DMS53 treated with DMSO at 0.1 percent for 48 hours (cell line): ENCODE data around the gene ACCSL.

Experiments used
- DNase-seq: peaks from one replicate; lab custom pipeline; 2025; ENCODE audit not compliant: unreplicated experiment; lab: John Stamatoyannopoulos, UW

Gene ACCSL

DNA sequence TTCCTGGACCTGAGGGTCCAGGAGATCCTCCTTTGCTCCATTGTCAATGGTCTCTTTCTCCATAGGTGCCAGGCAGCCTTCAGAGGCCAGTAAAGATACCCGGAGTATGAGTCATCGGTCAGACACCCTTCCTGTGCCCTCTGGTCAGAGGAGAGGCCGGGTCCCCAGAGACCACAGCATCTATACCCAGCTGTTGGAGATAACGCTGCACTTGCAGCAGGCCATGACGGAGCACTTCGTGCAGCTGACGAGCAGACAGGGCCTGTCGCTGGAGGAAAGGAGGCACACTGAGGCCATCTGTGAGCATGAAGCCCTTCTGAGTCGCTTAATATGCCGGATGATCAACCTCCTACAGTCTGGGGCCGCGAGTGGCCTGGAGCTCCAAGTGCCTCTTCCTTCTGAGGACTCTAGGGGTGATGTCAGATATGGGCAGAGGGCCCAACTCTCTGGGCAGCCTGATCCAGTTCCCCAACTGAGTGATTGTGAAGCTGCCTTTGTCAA is at the start of gene ACCSL:
Gene ACCSL, plus strand, starts transcription at position 51 of the 501 bp plus-strand sequence. Its CDS starts 56 bp downstream, at position 107.
- DNase-seq: no peak

DNA sequence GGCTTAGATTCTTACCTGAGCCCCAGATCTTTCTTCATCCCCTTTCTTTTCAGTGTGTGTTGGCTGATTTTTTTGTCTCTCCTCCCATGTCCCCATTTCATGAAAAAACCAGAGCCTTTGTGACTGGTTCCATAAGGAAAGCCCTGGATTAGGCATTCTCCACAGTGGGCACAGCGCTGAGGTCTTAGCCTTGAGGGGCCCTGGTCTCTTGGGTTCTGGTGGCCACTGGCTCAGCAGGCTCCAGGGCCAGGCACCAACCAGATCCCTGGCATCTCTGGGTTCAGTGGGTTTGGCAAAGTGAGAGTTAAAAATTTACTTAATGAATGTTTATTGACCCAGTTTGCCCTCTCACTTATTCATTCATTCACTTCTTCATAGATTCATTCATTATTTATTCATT is 49.5 kb upstream of the ACCSL start:
- DNase-seq: no peak

DNA sequence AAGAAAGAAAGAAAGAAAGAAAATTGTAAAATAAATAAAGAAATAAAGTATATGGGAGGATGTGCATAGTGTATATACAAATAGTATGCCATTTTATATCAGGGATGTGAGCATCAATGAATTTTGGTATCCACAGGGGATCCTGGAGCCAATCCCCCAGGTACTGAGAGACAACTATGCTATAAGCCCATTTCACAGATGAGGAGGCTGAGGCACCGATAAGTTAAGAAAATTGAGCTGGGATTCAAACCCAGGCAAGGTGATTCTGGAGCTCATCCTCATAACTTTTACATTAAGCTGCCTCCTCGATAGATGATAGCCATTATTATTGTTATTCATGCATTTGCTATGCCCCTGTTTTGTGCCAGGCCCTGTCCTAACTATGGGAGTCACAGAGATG is 47.0 kb upstream of the ACCSL start:
- no peak for DNase-seq

DNA sequence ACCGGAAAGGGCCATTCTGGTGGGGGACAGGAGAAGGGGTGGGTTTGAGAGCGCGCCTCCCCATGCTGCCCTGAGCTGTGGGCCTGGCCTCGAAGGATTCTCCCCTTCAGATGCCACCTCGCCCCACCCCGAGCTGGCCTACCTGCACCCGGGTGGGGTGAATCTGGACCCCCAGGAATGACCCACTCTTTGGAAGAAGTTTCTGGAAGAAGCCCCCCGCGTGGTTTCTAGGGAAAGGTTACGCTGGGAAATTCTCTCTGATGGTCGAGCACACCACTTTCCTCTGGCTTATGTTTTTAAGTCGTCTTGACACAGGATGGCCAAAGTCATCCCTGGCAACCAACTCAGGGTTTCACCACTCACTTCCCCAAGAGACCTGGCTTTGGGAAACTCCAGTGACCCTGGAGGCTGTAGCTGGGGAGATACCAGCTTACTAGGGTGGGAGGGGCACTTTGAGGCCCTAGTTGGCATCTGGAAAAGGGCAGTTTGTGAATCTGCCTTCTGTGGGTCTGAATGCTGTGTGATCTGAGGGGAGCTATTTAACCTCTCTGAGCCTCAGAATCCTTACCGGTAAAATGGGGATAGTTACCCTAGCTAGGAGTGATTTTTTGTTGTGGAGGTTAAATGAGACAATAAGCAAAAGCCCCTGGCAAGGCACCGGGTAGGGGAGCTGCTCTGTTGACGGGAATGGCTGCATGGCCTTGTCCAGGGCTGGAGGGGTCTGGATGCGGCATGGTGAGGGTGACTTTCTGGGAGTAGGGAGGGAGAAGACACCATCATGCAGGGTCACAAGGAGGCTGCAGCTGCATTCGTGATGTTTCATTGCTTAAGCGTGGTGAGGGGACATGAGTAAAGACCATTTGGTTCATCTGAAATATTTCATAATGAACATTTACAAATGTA is 45.3 kb upstream of the ACCSL start:
- no peak for DNase-seq

DNA sequence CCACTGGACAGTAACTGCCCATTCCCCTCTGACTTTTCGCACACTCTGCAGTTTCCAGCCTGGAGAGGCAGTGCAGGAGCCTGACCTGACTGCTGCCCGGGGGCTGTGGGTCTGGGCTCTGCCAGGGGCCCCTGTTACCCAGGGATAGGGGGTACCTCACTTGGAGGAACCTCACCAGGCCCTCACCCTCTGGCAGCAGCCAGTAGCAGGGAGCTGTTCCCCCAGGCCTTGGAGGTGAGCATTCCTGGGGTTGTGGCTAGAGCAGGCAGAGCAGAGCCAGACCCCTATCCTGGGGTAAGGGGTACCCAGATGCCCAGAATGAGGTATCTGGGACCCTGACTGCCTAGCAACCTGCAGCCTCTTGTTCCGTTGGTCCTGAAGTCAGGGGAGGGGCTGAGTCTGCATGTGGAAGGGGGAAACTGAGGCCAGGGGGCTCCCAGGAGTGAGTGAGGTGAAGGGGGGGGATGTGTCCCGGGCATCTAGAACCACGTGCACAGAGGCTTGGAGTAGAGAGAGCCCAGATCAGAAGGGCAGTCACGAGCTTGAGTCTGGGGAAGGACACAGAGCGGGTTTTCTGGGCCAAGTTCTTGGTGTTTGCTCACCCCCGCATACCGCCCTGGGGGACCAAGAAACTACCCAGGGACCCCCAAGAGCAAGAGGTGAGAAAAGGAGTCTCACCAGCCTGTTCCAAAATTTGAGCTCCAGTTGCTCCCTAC is 43.9 kb upstream of the ACCSL start:
- DNase-seq: no peak

DNA sequence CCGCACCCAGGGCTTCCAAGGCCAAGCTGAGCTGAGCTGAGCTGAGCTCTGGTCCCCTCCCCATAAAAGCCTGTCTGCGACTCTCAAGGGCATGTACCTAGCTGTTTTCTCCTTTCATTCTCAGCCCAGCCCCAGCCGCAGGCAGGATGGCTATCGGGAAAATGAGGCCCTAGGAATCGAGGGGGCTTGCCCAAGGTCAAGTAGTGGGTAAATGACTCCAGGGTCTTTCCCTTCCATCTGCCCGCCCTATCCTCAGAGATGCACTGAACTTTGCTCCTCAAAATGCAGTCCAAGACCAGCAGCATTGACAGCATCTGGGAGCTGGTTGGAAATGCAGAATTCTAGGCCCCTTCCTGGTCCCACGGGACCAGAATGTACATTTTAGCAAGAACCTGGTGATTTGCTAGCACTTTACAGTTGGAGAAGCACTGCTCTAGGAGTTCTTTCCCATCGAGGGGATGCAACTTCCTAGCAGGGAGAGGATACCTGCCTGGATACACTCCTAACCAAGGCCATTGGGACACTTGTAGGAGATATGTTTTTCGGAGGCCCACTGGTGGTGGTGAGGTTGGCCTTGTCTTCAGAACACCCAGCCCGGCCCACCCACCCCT is 43.2 kb upstream of the ACCSL start:
- no peak for DNase-seq

DNA sequence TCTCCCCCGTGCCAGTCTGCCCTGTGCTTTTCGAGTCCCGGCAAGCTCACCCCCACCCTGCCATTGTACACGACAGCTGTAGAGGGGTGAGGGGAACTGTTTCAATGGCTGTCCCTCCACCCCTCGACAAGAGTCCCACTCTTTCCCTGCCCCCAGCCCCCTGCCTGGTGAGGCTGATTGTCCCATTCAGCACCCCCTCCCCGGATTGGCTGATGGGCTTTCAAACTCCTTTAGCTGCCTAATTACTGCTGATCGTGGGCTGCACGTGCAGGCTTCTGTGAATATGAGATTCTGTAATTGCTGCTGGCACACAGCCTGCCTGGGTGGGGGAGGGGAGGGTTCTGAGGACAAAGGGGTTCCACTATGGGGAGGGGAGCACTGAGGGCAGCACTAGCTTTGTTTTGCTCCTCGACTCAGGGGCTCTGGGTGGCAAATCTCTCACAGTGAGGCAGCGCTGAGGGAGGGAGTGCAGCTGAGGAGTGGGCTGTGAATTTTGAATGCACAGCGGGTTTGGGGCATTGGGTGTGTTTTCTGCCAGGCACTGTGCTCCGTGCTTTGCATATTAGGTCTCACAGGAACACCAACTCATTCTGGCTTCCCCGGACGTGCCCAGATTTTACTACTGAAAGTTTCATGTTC is 42.6 kb upstream of the ACCSL start:
- DNase-seq: no peak

DNA sequence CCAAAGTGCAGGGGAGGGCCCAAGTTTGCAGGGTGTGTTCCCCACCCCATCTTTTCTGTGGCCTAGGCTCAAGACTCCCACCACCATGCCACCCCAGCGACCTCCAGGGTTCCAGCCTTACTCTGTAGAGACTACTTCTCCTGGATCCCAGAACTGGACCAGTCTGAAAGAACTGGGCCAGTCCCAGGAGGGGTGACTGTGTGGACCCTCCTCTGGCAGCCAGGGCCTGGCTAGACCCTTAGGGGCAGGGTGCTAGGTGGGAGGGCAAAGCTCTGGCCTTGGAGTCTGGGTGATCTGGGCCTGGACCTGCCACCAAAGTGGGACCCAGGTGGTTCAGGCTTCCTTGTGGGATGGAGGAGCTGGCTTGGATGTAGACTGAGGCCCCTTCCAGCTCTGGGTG is 41.8 kb upstream of the ACCSL start:
- DNase-seq: no peak

DNA sequence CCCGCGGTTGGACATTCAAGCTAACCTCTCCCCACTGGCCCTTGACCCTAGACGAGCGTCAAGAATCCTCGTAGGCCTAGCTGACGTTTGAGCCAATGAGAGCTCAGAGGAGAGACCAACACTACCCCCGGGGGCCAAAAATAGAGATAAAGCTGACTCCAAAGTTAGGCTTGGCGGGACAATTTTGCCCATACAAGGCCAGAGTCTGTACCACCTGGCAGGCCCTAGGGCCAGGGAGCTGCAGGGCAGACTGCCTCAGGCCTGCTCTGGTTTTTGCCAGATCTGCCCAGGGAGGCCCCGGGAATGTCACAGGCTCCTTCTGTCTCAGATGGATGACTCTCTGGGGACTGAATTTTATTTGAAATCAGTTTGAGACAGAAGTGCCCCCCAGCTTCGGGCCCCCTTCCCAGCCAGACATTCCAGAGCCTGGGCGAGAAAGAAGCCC is 40.8 kb upstream of the ACCSL start:
- no peak for DNase-seq

DNA sequence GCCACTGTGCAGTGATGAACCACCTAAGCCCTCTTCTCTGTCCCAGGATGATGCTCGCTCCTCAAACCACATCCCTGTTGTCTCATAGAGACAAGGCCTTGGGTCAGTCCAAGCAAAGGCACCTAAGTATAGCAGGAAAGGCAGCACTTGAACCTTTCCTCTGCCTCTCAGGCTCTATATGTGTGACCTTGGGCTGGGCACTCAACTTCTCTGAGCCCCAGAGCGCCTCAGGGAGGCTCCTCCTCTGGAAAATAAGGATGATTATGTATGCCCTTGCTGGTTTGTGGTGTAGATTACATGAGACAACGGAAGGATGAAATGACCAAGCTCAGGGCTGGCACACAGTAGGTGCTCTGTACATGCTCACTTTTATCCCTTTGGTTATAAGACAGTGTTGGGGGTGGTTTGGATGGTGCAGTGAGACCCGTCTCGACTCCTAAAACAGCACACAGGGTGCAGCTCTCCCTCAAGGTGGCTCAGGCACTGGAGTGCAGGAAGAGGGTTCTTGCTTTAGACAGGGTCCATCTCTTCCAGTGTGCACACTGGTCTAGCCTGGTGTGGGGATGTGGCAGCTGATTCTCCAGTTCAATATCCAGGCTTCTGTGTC is 40.2 kb upstream of the ACCSL start:
- no peak for DNase-seq

DNA sequence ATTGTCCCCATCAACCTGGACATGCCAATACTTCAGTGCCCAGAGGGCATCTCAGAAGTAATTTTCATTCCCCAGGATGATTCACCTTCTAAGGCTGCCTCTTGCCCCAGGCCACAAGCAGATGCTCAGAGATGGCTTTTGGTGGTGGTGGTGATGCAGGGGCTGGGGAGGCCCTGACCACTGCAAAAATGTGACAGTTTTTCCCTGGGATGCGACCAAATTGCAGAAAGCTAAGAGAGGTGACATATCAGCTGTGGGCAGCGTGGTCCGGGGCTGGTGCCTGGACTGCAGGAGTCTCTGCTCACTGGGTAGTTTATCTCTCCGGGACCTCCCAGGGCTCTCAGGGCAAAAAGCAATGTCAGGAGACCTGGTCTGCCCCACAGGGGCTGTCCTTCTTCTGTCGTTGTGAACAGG is 39.7 kb upstream of the ACCSL start:
- DNase-seq: no peak

DNA sequence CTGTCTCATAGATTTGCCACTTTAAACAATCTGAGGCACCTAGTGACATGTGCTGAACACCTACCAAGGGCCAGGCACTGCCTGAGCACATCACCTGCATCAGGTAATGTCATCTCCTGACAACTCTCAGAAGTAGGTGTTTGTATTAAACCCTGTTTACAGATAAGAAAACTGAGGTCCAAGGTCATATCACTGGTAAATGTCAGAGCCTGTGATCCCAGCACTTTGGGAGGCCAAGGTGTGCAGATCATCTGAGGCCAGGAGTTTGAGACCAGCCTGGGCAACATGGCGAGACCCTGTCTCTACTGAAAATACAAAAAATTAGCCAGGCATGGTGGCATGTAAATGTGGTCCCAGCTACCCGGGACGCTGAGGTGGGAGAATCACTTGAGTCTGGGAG is 39.1 kb upstream of the ACCSL start:
- no peak for DNase-seq

DNA sequence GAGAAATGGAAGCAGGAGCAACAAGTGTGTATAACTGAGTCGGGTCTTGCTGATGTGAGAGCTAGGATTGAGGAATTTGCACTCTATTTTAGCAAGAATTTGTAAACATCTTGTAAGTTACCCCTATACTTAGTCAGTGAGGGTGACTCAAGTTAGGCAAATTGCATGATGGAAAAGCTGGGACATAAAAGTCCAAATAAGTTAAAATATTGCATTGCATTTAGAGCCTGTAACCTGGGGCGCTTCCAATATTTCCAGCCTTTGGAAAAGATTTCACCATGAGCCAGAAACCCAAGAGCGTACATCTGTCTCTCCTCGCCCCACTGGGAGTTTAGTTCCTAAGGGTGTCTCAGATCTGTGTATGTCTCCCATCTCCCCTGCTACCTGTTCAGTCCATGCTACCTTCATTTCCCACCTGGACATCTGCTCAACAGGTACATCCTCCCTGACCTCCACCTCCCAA is 37.0 kb upstream of the ACCSL start:
- no peak for DNase-seq

DNA sequence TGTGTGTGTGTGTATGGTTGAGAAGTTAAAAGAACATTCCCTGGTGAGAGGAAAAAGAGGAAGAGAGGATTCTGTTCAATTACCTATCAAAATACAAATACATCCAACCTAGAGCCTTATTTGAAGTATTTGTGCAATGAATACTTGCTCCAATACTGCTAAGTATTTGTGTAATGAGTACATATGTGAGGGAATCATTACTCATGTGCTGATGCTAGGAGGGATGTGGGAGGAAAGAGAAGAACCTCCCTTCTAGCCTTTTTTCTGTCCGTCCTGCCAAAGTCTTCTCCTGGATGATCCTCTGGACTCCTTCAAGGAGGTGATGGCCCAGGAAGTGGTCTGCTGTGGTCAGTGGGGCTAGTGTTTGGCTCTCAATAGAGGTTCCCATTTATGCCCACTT is 36.0 kb upstream of the ACCSL start:
- DNase-seq: no peak

DNA sequence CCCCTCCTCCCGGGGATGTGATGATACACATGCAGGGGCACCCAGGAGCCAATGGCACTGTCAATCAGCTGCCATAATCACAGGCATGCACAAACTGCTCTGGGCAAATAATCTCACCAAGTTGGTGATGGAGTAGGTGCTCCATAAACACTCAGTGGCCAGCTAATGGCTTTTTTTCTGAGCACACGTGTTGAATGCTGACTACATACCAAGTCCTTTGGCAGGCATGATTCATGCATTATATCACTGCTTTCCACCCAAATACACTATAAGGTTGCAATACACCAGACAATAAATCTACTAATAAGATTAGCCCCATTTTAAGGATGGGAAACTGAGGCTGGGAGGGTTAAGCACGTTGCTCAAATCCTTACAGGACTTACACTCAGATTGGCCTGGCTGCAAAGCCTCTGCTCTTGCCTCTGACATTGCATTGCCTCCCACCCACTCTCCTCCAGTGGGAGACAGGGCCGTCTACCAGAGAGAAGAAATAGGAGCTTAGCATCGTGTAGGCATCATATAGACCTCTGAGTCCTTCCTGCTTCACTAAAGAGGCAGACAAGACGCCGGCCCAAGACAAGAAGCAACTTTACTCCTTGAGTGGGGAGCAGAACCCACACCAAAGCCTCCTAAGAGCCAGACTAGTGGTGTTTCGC is 32.7 kb upstream of the ACCSL start:
- DNase-seq: no peak

DNA sequence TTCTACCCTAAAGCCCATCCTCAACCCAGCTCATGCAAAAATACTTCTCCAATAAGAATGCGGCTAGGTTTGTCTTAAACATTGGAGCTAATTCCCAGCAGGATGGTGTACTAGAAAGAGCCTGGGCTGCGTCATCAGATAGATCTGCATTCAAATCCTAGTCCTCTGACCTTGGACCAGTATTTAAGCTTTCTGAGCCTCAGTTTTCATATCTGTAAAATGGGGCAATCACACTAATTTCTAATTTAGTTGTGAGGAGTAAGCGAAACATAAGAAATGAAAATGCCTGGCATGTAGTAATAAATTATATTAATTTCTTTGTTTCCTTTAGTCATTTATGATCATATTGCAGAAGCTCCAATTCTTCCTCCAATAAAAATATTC is 32.2 kb upstream of the ACCSL start:
- no peak for DNase-seq

DNA sequence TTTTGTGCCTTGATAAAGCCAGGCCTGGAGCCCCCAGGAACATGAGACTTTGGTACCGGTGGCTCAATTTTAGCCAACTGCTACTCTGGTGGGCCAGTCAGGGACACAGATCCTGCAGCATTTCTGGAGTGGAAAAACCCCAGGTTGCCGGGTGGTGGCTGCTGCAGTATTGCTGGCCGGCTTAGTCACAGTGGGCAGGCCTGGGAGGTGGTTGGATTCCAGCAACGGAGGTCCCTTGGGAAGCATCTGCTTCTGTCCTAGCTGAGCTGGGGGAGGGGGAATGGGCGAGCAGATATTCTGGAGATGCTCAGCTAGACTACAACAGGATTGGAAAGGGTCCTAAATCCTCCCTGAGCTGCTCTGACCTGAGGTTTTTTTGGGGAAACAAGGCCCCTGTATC is 31.6 kb upstream of the ACCSL start:
- no peak for DNase-seq

DNA sequence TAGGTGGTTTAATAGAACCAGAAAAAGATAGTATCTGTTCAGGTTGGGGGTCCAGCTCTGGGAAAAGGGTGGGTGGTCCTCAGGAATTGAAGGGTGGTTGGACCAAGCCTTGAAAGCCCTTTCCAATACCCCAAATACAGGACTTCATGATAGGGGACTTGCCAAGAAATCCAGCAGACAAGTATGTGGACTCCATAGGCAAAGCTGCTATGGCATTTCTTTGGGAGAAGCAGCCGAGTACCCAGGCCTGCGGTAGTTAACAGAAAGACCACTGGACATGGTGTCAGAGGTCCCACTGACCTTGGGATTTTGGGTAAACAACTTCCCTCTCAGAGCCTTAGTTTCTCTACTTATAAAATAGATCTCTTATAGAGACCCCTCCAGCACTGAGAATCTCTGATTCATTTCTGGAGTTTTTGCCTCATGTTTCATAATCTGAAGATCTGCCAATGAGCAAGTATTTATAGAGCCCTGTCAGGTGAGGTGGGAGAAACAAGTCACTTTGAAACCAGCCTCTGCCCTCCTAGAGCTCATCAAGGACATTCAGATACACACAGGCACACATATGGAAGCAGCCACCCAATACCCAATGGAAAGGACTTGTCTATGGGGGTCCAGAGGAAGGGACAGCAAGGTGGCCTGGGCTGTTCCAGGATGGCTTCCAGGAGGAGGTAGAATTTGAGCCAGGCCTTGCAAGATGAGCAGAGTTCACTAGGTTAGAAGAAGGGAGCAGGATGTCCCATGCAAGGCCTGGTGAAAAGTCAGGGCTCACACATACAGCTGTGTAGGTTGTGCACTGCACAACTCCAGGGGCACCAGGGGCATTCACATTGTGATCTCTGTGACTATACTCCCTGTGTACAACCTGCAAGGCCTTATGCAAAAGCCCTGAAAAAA is 31.0 kb upstream of the ACCSL start:
- no peak for DNase-seq

DNA sequence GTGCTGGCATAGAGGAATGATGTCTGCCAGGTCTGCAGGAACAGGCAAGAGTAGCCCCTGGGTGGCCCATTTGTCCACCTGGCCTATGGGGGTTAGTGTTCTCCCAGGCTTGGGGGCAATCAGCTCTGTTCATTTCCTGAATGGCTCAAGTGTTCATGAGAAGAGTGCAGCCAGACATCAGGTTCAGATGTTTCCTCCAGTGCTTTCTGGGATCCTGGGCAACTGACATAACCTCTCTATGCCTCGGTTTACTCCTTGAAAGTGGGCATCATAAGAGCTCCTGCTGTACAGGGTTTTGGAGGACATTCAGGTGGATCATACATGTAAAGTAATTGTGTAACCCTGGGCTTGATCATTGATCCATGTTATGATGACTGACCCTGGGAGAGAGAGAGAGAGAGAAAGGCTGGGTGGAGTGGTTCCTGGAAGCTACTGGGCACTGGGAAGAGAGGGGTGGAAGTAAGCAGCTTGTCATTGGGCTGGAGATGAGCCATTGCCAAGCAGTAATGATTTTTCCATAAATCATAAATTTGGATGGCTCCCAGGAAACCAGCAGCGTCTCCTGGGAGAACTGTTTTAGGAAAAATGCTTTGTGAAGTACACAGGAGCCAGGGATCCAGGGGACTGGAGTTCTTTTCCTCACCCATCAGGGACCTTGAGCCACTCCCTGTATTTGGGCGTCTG is 30.2 kb upstream of the ACCSL start:
- DNase-seq: no peak
